ENCODE data around the gene LAMTOR3.

DNA sequence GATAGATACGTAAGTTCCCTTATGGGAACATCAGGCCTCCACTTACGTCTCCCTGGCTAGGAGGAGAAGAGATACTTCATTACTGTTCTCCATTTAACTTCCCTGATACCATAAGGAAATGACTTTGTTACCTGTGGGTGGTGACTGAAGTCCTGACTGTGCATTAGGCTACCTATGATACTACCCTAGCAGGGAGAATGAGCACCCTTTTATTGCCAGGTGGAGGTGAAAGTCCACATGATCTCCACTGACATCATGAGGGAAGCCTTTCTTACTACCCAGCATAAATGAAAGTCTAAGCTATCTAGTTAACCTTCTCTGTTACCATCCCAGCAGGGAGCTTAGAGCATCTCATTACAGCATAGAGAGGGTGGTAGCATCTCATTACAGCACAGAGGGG lies 24.4 kb upstream of the LAMTOR3 start:
- TF ChIP-seq, protein P1, sequence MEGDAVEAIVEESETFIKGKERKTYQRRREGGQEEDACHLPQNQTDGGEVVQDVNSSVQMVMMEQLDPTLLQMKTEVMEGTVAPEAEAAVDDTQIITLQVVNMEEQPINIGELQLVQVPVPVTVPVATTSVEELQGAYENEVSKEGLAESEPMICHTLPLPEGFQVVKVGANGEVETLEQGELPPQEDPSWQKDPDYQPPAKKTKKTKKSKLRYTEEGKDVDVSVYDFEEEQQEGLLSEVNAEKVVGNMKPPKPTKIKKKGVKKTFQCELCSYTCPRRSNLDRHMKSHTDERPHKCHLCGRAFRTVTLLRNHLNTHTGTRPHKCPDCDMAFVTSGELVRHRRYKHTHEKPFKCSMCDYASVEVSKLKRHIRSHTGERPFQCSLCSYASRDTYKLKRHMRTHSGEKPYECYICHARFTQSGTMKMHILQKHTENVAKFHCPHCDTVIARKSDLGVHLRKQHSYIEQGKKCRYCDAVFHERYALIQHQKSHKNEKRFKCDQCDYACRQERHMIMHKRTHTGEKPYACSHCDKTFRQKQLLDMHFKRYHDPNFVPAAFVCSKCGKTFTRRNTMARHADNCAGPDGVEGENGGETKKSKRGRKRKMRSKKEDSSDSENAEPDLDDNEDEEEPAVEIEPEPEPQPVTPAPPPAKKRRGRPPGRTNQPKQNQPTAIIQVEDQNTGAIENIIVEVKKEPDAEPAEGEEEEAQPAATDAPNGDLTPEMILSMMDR (IDR thresholded peaks at IDR 0.05): no peak
- TF ChIP-seq POLR2A (IDR thresholded peaks at IDR 0.05): no peak

Measured in gastroesophageal sphincter (tissue), 3 donors.